CD1c-positive myeloid dendritic cell (primary cell): ENCODE data around the gene CREBZF.
A peak's percentile ranks its signal among the peaks of the same experiment; 100 is the strongest.

Experiments used
- DNase-seq: peaks from one replicate; pipeline ENCODE4 v3.0.0-alpha.2; 2016; ENCODE audit errors: extremely low spot score

CREBZF gene, protein sequence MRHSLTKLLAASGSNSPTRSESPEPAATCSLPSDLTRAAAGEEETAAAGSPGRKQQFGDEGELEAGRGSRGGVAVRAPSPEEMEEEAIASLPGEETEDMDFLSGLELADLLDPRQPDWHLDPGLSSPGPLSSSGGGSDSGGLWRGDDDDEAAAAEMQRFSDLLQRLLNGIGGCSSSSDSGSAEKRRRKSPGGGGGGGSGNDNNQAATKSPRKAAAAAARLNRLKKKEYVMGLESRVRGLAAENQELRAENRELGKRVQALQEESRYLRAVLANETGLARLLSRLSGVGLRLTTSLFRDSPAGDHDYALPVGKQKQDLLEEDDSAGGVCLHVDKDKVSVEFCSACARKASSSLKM

DNA sequence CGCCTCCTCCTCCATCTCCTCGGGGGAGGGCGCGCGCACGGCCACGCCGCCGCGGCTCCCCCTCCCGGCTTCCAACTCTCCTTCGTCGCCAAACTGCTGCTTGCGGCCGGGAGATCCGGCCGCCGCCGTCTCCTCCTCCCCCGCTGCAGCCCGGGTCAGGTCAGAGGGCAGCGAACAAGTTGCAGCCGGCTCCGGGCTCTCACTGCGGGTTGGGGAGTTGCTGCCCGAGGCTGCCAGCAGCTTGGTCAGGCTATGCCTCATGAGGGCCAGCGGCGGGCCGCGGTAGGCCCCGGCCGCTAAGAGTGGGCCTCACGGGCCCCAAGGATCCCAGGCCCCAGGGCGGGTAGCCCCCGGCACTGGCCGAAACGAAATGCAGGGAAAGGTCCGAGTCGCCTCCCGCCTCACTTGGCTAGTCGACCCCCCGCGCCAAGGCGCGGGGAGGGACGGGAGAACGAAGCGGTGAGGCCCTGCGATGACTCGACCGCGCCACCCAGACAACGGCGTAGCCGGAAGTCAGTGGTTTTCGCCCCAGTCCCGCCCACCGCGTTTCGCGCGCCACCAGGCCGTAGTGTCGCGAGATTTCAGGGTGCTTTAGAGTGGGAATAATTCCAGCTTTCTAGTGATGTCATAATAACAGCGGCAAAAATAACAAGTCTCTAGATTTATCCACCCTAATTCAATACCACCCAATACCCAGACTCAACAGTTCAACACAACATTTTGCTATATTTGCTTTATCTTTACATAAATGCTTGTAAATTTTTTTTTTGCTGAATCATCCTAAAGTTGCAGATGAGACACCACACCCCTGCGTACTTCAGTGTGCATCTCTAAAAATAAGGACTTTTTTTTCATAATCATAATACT lies at the start of gene CREBZF:
CREBZF (minus strand) TSS at position 515 of the 867 bp plus-strand sequence; CDS start at position 261, 254 bp downstream.
- peak; percentile 98 for DNase-seq

DNA sequence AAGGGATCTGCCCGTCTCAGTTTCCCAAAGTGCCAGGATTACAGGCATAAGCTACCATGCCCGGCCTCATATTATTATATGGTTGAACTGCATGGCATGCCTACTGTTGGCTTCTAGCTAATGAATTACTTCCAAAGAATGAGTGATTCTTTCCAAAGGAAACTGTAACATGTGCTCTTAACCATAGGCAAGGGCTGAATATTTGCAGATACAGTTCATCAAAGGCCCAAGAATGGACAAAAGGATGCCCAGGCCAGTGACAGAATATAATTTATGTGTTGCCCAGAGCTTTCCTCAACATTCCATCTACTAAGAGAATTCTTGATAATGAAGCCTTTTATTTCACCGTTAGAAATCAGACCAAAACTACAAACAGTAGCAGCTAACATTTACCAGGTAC lies 48.0 kb upstream of the CREBZF start:
- no peak for DNase-seq

- DNase-seq: no peak
Observed at GRCh38 chr11:85710917-85711316, 46.0 kb upstream of the CREBZF start.

DNA sequence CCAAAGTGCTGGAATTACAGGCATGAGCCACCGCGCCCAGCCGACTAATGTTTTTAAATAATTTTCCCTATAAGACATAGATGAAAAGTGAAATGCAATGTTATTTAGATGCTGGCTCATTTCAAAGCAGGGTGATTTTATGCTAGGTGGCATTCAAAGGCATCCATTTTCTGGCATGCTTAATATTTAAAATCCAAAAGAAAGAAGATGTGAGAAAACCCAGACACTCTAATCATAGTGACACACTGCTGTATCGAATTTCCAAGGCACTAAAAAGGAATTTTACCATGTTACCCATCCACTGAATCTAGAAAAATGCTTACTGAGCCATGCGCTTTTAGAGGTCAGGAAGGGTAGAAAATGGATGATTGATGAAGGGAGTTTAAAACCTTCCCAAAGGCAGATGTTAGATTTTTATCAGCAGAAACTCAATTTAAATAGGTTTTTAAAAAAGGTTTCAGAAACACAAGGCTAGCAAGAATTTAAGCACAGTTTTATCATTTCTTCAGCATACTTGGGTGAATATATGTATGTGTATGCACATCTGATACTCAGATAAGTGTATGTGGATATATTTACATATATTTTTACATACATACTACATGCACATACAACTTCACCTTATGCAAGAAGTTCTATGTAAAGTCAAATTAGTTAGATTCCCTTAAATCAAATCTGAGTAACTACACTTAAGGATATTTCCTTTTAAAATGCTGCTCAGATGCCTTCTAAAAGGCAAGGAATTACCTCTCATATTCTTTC lies 45.2 kb upstream of the CREBZF start:
- DNase-seq: no peak

DNA sequence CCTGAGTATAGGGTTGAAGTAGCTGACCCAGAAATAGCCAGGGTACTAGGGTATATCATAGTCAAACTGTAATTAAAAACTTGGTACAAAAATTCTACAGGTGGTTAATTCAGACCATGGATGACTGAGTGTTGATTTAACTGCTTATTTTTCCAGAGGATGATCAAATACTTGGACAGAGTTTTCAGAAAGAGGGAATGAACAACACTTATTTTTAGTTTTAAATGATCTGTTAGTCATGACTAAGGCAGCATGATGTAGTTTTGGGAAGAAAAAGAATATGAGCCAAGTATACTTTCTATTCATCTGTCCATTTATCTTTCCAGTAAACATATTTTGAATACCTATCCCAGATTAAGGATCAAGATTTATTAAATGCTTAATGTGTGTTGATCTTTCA lies 40.9 kb upstream of the CREBZF start:
- DNase-seq: no peak

- no peak for DNase-seq
Observed at GRCh38 chr11:85704967-85705366, 40.0 kb upstream of the CREBZF start.

DNA sequence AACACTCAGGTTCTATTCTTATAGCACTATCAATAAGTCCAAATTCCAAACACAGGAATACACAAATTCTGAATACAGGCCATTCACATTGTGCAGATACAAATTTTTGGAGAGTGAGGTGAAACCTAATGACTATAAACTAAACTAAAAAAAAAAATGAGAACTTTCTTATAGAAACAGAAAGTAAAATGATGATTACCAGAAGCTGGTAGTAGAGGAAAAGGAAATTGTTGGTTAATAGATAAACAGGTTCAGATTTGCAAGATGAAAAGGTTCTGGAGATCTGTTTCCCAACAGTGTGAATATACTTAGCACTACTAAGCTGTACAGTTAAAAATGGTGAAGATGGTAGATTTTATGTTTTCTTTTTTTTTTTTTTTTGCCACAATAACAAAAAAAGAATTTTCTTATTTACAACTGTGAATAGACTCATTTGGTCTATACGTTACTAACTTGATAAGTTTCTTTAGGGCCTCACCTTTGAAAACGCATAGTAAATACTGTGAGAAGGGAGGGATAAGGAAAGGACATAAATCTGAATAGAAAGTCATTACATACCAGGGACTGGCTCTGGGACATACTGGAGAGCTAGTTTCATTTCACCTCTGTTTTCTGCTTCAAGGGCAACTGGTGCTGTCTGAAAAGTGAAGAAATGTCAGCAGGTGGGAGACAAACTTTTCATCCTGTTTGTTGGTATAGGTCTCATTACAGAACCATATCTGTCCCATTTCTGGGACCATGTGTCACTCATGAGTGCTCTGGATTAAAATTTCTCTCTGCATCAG lies 35.2 kb upstream of the CREBZF start:
- no peak for DNase-seq

DNA sequence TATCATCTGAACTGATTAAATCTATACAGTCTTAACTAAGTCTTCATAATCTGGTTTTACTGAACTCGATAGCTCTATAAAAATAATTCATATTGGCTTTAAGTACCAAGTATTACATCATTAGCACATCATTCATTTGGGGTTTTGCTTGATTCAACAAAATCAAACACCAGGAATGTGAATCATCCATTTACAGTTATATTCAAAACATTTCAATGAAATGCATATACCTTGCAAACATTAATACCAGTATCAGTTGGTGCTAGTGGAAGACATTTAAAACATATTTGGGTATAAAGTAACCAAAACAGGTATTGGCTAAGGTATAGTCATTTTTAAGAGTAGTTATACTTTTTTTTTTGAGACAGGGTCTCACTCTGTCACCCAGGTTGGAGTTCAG lies 33.3 kb upstream of the CREBZF start:
- DNase-seq: no peak

DNA sequence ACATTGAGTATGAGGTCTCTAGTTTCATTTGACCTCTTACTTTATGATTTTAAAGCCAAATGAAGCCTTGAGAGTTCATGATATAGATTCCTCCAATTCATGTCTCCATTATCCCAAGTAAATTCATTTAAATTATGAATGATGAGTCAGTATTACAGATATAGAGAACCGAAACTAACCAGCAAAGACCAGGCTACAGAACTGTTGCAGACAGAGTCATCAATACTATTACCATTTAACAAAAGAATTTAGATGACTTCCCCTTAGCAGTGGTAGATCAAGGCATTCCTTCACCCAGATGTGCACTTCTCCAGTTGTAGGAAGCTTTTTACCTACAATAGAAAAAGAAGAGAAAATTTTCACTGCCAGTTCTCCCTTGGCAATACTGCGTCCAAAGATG lies 32.8 kb upstream of the CREBZF start:
- DNase-seq: no peak

DNA sequence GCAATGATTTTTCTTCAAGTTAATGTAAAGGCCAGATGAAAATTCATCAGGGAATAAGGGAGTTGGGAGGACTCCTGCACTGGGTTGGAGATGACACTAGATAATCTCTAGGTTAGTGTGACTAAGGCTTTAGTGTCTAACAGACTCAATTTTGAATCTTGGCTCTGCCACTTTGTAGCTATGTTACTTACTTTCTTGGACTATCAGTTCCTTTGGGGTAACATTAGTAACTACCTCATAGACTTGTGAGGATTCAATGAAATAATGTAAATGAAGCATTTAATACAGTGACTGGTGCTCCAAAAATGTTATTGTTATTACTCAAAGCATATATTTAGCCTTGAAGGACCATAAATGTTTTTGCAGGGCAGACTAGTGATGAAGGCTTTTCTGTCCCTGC lies 30.6 kb upstream of the CREBZF start:
- DNase-seq: no peak

- DNase-seq: peak; percentile 21
Observed at GRCh38 chr11:85694385-85694980, 29.6 kb upstream of the CREBZF start.

- no peak for DNase-seq
Observed at GRCh38 chr11:85685820-85686459, 21.0 kb upstream of the CREBZF start, which contains the start of gene CCDC89. Gene CCDC89, minus strand, starts transcription at chr11:85686195. Its CDS starts 65 bp downstream, at chr11:85686130.

DNA sequence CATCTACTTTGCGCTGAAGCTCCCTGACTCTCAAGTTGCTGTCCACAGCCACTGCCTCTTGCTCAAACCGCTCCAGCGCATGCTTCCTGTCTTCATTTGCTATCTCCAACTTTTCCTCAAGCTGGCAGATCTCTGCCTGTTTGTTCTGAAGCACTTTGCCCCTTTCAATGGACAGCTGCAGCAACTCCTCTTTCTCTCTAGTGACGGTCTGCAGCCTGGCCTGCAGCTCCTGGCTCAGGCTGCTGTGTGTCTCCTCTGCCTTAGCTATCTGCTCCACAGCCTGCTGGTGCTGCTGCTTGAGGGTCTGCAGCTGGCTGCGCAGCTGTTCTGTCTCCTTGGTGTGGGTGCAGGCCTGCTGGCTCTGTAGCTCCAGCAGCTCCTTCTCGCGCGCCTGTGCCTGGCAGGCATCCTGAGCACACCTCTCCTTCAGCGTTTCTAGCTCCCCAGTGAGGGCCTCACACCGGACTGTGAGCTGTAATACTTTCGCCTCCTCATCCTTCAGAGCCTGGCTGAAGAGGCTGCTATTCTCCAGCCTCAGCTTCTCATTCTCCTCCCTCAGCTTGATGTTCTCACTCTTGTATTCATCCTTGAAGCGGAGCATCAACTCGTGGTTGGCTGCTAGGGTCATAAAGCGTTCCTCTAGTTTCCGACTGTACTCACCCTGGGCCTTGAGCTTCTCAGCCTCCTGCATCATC lies 20.3 kb upstream of the CREBZF start:
- no peak for DNase-seq

- DNase-seq: peak; percentile 20
Observed at GRCh38 chr11:85682330-85683305, 17.7 kb upstream of the CREBZF start.

GRCh38 chr11:85680897-85681296 lies 16.0 kb upstream of the CREBZF start:
- DNase-seq: no peak

- no peak for DNase-seq
Observed at GRCh38 chr11:85679576-85679975, 14.6 kb upstream of the CREBZF start.

DNA sequence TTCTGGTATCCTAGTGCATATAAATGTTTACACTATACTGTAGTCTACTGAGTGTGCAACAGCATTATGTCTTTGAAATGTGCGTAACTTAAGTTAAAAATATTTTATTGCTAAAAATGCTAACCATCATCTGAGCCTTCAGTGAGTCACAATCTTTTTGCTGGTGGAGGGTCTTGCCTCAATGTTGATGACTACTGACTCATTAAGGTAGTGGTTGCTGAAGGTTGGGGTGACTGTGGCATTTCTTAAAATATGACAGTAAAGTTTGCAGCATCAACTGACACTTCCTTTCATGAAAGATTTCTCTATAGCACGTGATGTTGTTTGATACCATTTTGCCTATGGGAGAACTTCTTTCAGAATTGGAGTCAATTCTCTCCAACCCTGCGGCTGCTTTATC lies 8.5 kb upstream of the CREBZF start:
- DNase-seq: no peak

DNA sequence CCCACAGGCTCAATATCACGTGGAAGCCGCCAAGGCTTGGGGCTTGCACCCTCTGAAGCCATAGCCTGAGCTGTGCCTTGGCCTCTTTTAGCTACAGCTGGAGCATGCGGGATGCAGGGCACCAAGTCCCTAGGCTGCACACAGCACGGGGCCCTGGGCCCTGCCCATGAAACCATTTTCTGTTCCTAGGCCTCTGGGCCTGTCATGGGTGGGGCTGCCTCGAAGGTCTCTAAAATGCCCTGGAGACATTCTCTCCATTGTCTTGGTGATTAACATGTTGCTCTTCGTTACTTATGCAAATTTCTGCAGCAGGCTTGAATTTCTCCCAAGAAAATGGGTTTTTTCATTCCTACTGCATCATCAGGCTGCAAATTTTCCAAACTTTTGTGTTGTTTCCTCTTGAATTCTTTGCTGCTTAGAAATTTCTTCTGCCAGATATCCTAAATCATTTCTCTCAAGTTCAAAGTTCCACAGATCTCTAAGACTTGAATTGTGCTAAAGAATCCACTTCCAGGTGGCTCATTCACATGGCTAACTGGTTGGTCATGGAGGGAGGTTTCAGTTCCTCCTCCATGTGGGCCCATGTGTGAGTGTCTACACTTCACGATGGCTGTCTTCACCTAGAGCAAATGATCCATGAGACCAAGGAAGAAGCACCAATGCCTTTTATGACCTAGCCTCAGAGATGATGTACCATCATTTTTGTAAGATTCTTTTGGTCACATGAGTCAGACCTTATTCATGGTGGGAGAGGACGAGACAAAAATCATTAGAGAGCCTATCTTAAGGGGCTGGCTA lies 7.4 kb upstream of the CREBZF start:
- DNase-seq: no peak
